Renal cortex interstitium (tissue), 11 donors: Measurements from ENCODE around the gene CLIC3. TPM values are rescaled to one million over a fixed set of nuclear protein-coding genes. Genes with fewer than 3 reads are reported as not detected.

Source experiments
- DNase-seq, 11 donors: peaks; one replicate each; pipeline ENCODE4 v3.0.0-alpha.2; 2013; ENCODE audit warnings: low read depth in 9 of 11, low spot score in 4 of 11; ENCODE audit errors: extremely low read depth in 1 of 11
- polyA plus RNA-seq, 3 donors: library from polyadenylated mRNA; unstranded; fragments of 120-200 nt; gene quantifications; one replicate each; pipeline ENCODE4 v1.2.1, GENCODE V29; 2013; ENCODE audit not compliant: insufficient read length in 3 of 3

Gene CLIC3
- polyA plus RNA-seq, 3 donors, result 0.37 to 0.75 (median 0.39) TPM

- no peak for DNase-seq
Observed at GRCh38 chr9:136974817-136975535, 21.4 kb downstream of the CLIC3 start.

DNA sequence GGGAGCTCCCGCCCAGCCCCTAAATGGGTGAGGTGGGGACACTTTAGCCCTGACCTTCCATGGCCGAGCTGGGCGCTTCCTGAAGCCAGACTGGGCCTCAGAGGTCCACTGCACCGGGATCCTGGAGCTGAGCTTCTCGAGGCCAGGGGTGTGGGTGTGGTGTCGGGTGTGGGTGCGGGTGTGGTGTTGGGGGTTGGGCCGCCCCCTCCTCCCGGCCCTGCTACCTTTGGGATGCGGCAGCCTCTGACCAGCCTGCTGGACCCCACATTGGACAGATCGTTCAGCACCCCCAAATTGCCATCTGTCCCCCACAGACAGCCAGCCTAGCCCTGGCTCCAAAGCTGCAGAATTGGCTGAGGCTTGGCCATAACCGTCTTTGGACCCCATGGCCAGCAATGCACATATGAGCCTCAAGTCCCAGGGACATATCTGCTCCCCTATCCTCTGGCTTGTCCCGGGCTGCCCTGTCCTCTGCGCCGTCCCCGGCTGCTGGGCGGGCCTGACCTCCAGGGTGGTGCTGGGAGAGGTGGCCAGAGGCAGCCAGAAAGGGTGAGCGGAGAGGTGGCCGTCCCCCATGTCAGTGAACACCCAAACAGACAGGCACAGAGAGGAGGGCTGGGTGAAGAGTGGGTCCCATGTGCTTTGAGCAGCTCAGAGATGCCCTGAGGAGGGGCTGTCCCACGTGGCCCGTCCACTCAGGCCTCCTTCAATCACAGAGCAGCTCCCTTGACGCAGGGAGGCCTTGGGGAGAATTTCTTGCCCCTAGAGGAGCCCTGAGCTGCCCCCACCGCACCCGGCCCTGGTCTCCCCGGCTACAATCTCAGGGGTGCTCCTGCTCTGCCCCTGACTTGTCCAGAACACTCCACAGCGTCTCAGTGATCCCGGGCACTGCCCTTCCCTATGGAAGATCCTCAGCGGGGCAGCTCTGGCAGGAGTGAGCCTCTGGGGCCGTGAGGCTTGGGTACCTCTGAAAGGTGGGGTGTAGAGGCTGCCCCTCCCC lies 22.4 kb downstream of the CLIC3 start:
- no peak for DNase-seq

GRCh38 chr9:136972743-136973142 lies 23.6 kb downstream of the CLIC3 start:
- no peak for DNase-seq

GRCh38 chr9:136972335-136972734 lies 24.0 kb downstream of the CLIC3 start:
- no peak for DNase-seq

- DNase-seq, result no peak
Observed at GRCh38 chr9:136971746-136972145, 24.6 kb downstream of the CLIC3 start.

- no peak for DNase-seq
Observed at GRCh38 chr9:136970361-136970760, 26.0 kb downstream of the CLIC3 start.

GRCh38 chr9:136969774-136970173 lies 26.6 kb downstream of the CLIC3 start:
- DNase-seq, result no peak

DNA sequence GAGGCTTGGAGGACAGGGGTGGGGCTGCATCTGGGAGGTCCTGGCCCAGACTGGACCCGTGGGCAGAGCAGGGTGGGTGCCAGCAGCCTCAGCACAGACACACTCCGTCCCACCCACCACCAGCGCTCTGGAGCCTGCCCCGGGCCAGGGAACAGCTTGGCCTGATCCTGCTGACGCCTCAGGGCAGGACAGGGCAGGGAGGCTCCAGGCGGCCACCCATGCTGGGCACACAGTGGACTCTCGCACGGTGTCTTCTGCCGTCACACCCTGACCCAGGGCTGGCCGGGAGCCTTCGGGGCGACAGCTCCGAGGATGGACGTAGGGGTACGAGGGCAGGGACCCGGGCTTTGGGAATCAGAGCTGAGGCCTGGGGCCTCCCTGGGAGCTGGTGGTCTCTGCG lies 27.2 kb downstream of the CLIC3 start:
- no peak for DNase-seq

- DNase-seq, result no peak
Observed at GRCh38 chr9:136968333-136969127, 27.8 kb downstream of the CLIC3 start.

- DNase-seq, result no peak
Observed at GRCh38 chr9:136965771-136966484, 30.4 kb downstream of the CLIC3 start.

GRCh38 chr9:136964833-136965422 lies 31.4 kb downstream of the CLIC3 start:
- no peak for DNase-seq

DNA sequence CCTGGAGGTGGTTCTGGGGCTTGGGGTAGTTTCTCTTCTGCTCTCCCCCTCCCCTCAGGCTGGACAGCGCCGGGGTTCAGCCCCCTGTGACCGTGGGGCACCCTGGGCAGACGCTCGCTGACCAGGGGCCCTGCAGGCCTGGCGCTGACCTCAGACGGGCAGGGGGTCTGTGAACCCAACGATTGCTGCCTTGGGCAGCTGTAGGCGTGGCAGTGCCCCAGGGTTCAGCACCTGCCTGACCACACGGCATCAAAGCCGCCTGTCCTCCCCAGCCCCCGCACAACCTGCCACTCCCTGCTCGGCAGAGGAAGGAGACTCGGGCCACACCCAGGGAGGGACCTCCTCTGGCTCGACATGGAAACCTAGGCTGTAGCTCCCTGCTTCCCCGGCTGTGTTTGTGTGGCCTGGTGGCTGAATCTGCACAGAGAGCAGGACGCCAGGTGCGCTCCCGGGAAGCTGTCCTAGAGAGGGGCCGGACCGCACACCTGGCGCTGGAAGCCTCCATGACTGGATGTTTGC lies 32.1 kb downstream of the CLIC3 start:
- DNase-seq, result no peak

GRCh38 chr9:136963751-136964150 lies 32.6 kb downstream of the CLIC3 start:
- DNase-seq, result no peak

- DNase-seq, result no peak
Observed at GRCh38 chr9:136963341-136963740, 33.0 kb downstream of the CLIC3 start.

DNA sequence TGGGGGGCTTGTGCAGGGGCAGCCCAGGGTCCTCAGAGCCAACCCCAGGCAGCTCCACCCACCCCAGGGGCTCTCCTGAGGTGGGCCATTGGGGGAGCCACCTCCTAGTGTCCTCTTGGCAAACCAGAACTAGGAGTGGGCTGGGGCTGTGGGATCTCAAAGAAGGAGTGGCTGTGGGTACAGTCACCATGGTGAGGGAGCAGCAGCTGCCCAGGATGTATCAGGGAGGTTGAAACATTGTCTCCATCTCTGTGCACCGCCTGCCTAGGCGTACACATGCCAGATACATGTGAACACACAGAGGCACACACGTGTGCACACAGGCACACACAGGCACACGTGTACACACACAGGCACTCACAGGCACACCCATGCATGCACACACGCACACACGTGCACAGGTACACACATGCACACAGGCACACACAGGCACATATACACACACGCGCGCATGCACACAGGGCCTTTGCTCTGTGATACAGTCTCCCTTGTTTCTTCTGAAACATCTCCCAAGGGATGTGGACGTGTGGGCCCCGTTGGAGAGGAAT lies 33.6 kb downstream of the CLIC3 start:
- no peak for DNase-seq

DNA sequence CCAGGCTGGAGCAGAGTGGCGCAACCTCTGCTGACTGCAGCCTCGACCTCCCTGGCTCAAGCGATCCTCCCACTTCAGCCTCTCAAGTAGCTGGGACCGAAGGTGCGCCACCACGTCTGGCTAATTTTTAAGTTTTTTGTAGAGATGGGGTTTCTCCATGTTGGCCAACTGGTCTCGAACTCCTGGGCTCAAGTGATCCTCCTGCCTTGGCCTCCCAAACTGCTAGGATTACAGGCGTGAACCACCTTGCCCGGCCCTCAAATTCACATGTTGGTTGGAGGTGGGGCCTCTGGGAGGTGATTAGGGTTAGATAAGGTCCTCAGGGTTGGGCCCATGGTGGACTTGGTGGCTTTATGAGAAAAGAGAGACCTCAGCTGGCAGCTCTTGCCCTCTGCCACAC lies 34.2 kb downstream of the CLIC3 start:
- DNase-seq, result no peak

DNA sequence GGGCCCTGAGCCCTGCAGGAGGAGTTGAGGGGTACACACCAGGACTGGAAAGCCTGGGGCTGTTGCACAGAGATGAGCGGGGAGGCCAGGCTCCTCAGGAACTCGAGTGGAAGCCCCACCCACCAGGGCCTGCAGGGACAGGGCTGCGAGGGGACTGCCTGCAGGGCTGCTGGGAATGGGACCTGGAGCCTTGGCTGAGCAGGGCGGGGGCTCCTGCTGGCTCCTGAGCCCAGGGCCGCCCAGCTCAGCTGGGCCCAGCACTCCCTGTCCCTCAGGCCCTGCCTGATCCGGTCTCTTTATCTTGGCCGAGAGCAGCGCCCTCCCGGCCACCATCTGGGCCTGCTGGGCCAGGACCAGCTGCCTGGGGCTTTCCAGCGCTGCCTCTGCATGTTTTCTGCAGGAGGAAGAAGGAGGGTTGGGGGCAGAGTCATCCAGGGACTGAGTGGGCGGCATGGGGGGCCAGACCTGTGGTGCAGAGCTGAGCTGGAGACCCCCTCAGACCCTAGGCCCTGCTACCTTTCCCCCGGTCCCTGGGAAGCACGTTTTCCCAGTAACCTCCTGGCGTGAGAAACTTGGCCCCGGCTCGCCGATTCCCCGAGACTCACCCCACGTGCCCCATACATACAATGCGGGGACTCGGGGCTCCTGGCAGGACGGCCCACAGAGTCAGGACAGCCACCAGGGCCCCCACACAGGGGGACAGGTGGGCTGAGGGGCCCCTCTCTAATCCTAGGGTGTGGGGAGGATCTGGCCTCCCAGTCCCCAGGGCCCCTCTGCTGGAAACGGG lies 34.9 kb downstream of the CLIC3 start:
- DNase-seq, result no peak
